Bronchial epithelial cell (primary cell): Measurements from ENCODE around the gene TMEM184B. TPM values are rescaled to one million over a fixed set of nuclear protein-coding genes. Genes with fewer than 3 reads are reported as not detected.
A peak's percentile ranks its signal among the peaks of the same experiment; 100 is the strongest.

Experiments
- DNase-seq: peaks from one replicate; pipeline ENCODE4 v3.0.0-alpha.2; 2010; ENCODE audit warnings: low read depth
- FAIRE-seq: peaks from 2 replicates; lab custom pipeline; 2011; peaks lifted over from hg19 to GRCh38; lab: Jason Lieb, UNC
- H3K27me3 ChIP-seq: 2 replicates; pipeline ENCODE4 v1.5.1; 2011; ENCODE audit warnings: low read length; ENCODE audit not compliant: control insufficient read depth, insufficient read depth
- H3K36me3 ChIP-seq: 2 replicates; pipeline ENCODE4 v1.5.1; 2011; ENCODE audit warnings: low read length; ENCODE audit not compliant: control insufficient read depth, insufficient read depth
- H3K4me3 ChIP-seq: 2 replicates; pipeline ENCODE4 v1.5.1; 2011; ENCODE audit warnings: mild to moderate bottlenecking, low read depth, low read length, control low read depth
- CTCF ChIP-seq: IDR thresholded peaks from 2 replicates; pipeline ENCODE4 v1.5.1; 2011; ENCODE audit warnings: mild to moderate bottlenecking, moderate library complexity, low read length, control low read depth, inconsistent platforms; ENCODE audit not compliant: insufficient read depth, severe bottlenecking
- total RNA-seq: library from RNA; depleted of rRNA; stranded (reverse); fragments of >200 nt; gene quantifications from 2 replicates; pipeline ENCODE4 v1.2.1, GENCODE V29; 2014

TMEM184B gene
- total RNA-seq, 1 donor from 2014 or later: 7.1 TPM

GRCh38 chr22:38212442-38212841, 60.4 kb downstream of the TMEM184B start:
- TF ChIP-seq CTCF: no peak
- no peak overlapping the region for H3K4me3 ChIP-seq
- H3K27me3 ChIP-seq: no peaks in the 10 kb centered on the region
- FAIRE-seq: no peak
- no peak for DNase-seq
- H3K36me3 ChIP-seq: peaks cover 10% of the 10 kb centered on the region

- Histone ChIP-seq H3K27me3 (no peaks in the 10 kb centered on the region), H3K36me3 (peaks cover 10% of the 10 kb centered on the region), H3K4me3 (no peak overlapping the region)
- no peak for DNase-seq
- no peak for TF ChIP-seq CTCF
- peak; percentile 43 for FAIRE-seq
These were observed 61.3 kb downstream of the TMEM184B start for GRCh38 chr22:38211556-38211955.

- DNase-seq (no peak), FAIRE-seq (no peak)
- Histone ChIP-seq H3K36me3 (peaks cover 8% of the 10 kb centered on the region), H3K27me3 (no peaks in the 10 kb centered on the region), H3K4me3 (no peak overlapping the region)
- TF ChIP-seq CTCF: no peak
These were observed 64.2 kb downstream of the TMEM184B start for GRCh38 chr22:38208551-38208968.

- no peak for FAIRE-seq
- no peak for TF ChIP-seq CTCF
- DNase-seq: no peak
- no peaks in the 10 kb centered on the region for H3K27me3 ChIP-seq
- H3K4me3 ChIP-seq: no peak overlapping the region
- peaks cover 8% of the 10 kb centered on the region for H3K36me3 ChIP-seq
These were observed 64.8 kb downstream of the TMEM184B start for GRCh38 chr22:38207898-38208432.

- DNase-seq (no peak), FAIRE-seq (peak; percentile 23)
- Histone ChIP-seq H3K36me3 (peaks cover 8% of the 10 kb centered on the region), H3K4me3 (no peak overlapping the region), H3K27me3 (no peaks in the 10 kb centered on the region)
- no peak for TF ChIP-seq CTCF
These were observed 67.3 kb downstream of the TMEM184B start for GRCh38 chr22:38205261-38206128.
